ENCODE results near the gene KLHL7.

KLHL7 gene

DNA sequence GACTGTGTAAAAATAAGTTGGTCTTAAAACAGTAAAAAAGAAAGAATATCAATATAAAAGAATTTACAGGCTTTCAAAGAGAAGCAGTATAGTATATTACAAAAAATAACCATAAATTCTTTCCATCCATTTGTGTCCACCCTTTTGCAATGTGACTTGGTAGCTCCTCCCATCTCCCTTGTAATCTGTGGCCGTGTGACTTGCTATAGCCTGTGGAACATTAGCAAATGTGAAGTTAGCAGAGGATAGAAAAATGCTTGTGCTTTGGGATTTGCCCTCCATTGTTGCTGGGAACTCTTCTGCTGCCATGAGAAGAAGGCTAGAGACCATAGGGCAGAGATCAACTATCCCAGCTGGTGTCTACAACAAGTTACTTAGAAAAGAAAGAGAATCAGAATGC, 30.2 kb downstream of the KLHL7 start:
- DNase-seq (ENCODE audit: low read depth), result no peak
- TF ChIP-seq, protein P1, sequence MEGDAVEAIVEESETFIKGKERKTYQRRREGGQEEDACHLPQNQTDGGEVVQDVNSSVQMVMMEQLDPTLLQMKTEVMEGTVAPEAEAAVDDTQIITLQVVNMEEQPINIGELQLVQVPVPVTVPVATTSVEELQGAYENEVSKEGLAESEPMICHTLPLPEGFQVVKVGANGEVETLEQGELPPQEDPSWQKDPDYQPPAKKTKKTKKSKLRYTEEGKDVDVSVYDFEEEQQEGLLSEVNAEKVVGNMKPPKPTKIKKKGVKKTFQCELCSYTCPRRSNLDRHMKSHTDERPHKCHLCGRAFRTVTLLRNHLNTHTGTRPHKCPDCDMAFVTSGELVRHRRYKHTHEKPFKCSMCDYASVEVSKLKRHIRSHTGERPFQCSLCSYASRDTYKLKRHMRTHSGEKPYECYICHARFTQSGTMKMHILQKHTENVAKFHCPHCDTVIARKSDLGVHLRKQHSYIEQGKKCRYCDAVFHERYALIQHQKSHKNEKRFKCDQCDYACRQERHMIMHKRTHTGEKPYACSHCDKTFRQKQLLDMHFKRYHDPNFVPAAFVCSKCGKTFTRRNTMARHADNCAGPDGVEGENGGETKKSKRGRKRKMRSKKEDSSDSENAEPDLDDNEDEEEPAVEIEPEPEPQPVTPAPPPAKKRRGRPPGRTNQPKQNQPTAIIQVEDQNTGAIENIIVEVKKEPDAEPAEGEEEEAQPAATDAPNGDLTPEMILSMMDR (IDR thresholded peaks at IDR 0.05; ENCODE audit: insufficient read depth, low read depth, low read length, missing control alignments), result no peak
- no peak overlapping the region for H3K4me3 ChIP-seq (ENCODE audit: low read depth, low read length)

DNA sequence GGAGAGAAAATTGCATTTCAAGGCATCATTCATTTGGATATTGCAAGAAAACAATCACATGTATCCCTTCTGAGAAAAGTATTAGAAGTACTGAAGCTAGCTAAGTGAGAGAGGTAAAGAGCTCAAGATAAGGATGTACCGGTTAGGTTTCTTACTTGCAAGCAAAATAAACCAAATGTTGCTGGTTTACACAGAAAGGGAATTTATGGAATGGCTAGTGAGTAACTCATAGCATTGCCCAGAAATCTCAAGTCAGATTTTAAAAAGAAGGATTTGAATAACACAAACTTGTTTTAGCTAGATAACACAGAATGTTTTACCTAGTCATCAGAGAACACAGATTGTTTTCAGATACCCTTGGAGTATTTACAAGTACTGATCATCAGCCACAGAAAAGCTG, 30.6 kb downstream of the KLHL7 start:
- no peak overlapping the region for H3K4me3 ChIP-seq (ENCODE audit: low read depth, low read length)
- TF ChIP-seq, protein P1 (IDR thresholded peaks at IDR 0.05; ENCODE audit: insufficient read depth, low read depth, low read length, missing control alignments), result no peak
- no peak for DNase-seq (ENCODE audit: low read depth)

DNA sequence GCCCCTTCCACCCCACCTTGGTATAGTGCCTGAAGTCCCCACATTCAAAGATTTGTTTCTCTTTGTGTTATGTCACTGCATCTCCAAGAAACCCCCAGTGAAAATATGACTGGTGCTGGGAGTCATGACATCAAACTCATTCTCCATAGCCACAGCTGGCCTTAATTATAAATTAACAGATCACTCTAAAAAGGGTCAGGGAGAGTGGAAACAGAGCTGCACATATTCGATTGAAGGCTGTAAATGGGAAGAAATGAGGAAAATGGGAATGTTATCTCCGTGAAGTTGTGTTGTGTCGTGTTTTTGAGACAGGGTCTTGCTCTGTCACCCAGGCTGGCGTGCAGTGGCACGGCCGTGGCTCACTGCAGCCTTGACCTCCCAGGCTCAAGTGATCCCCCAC, 52.1 kb downstream of the KLHL7 start:
- TF ChIP-seq, protein P1 (IDR thresholded peaks at IDR 0.05; ENCODE audit: insufficient read depth, low read depth, low read length, missing control alignments), result no peak
- no peak overlapping the region for H3K4me3 ChIP-seq (ENCODE audit: low read depth, low read length)
- DNase-seq (ENCODE audit: low read depth), result no peak

DNA sequence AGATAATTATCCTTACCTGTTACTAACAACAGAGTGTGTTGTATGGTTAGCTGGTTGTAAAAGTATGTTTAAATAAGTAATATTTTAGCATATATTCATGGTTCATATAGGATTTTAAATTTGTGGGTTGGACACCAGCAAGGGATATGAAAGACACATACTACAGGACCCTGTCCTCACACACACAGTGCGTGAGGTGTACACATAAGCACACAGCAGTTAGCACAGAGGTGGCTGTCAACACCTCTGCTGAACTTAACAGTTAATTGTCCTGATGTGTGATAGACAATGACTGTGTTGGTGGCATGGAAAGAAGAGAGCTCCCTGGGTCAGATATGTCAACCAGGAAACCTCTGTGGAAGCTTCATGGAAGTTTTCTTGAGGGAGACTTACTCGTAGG, 53.0 kb downstream of the KLHL7 start:
- TF ChIP-seq, protein P1 (IDR thresholded peaks at IDR 0.05; ENCODE audit: insufficient read depth, low read depth, low read length, missing control alignments), result no peak

DNA sequence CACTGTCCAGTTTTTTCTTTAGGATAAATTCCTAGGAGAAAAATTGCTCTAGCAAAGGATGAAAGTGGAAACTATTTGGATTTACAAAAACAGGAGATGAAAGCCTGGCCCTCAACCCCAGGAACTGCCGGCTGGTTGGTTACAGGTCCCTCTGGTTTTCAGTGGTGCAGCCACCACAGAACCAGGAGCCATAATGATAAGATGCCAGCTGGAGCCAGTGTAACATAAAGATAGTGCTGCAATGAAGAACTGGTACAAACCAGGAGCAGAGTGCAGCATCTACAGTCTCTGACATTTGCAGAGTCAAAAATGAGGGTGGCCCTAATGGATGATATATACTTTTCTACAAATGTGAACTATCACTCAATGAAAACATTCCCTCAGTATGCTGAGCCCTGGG, 55.9 kb downstream of the KLHL7 start:
- DNase-seq (ENCODE audit: low read depth), result no peak
- TF ChIP-seq, protein P1 (IDR thresholded peaks at IDR 0.05; ENCODE audit: insufficient read depth, low read depth, low read length, missing control alignments), result no peak
- no peak overlapping the region for H3K4me3 ChIP-seq (ENCODE audit: low read depth, low read length)

More for the DNA sequence above, 53.0 kb downstream of the KLHL7 start:
- H3K4me3 ChIP-seq (ENCODE audit: low read depth, low read length), result no peak overlapping the region
- no peak for DNase-seq (ENCODE audit: low read depth)

DNA sequence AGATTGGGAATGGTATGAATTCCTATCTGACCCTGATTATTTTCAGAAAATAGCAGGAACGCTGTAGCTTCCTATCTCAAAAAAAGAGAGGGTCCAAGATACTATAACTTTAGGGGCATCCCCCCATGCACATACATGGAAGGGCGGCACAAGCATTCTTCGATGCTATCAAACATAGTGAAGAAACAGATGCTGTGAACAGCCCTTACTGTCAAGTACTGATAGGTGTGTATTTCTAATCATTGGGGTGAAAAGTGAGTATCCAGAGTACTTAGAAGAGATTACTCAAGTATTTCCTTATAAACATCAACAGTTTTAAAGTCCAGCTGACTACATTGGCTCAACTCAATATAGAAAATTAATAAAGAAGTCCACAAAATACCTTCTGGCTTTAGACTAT, 59.3 kb downstream of the KLHL7 start:
- TF ChIP-seq, protein P1 (IDR thresholded peaks at IDR 0.05; ENCODE audit: insufficient read depth, low read depth, low read length, missing control alignments), result no peak
- no peak overlapping the region for H3K4me3 ChIP-seq (ENCODE audit: low read depth, low read length)
- no peak for DNase-seq (ENCODE audit: low read depth)

DNA sequence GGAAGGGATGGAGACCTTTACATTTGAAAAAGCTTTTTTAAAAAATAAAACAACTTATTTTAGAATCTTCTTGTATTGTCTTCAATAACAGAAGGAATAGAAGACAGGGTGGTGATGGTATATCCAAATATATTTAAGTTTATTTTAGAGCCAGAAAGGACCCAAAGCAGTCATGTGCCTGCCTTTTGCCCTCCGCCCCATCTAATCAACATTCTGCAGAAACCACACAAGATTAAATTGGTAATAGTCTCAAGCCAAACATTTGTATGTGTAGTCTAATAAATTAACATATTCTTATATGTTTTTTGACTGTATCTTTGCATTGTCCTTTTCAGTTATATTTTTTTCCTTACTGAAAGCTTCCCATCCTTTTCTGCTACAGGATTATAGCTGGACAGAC, 59.7 kb downstream of the KLHL7 start:
- no peak overlapping the region for H3K4me3 ChIP-seq (ENCODE audit: low read depth, low read length)
- TF ChIP-seq, protein P1 (IDR thresholded peaks at IDR 0.05; ENCODE audit: insufficient read depth, low read depth, low read length, missing control alignments), result no peak
- DNase-seq (ENCODE audit: low read depth), result no peak
